ENCODE measurements around the gene PPP1R13B.

PPP1R13B gene

DNA sequence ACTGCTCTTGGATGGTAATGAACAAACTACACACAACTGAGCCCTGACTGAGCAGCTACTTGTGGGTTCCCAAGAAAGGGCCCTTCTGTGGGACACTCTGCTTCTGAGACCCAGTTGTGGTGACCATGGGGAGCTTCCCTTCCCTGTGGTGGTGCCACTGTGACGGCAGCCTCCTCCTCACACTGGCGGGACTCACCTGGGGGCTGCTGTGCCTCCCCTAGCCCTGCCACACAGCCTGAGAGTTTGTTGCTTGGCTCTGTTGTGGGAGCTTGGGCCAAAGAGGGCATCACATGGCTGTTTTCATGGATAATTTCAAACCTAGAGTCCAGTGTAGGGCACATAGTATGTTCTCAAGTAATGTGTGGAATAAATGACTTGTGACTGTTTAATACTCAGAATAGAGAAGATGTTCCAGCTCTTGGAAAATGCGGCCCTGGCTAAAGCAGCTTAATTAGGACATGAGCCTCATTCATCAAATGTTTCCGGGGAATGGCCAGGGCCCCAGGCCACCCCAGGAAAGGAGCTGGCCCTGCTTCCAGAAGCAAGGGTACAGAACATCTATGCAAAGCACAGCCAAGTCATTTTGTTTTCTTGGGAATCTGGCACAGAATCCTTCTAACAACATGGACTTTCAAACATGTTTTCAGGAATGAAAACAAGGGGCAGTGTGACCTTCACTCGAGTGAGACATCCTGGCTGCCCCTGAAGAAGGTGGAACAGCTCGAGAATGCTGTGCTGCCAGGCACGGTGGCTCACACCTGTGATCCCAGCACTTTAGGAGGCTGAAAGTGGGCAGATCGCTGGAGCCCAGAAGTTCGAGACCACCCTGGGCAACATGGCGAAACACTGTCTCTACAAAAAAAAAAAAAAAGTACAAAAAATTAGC, 110.6 kb downstream of the PPP1R13B start:
- TF ChIP-seq, protein P1, sequence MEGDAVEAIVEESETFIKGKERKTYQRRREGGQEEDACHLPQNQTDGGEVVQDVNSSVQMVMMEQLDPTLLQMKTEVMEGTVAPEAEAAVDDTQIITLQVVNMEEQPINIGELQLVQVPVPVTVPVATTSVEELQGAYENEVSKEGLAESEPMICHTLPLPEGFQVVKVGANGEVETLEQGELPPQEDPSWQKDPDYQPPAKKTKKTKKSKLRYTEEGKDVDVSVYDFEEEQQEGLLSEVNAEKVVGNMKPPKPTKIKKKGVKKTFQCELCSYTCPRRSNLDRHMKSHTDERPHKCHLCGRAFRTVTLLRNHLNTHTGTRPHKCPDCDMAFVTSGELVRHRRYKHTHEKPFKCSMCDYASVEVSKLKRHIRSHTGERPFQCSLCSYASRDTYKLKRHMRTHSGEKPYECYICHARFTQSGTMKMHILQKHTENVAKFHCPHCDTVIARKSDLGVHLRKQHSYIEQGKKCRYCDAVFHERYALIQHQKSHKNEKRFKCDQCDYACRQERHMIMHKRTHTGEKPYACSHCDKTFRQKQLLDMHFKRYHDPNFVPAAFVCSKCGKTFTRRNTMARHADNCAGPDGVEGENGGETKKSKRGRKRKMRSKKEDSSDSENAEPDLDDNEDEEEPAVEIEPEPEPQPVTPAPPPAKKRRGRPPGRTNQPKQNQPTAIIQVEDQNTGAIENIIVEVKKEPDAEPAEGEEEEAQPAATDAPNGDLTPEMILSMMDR (conservative IDR thresholded peaks at IDR 0.05; ENCODE audit: low read length) = no peak
- H3K4me3 ChIP-seq (ENCODE audit: low read length) = no peak overlapping the region
- no peak for DNase-seq (ENCODE audit: low read depth)

DNA sequence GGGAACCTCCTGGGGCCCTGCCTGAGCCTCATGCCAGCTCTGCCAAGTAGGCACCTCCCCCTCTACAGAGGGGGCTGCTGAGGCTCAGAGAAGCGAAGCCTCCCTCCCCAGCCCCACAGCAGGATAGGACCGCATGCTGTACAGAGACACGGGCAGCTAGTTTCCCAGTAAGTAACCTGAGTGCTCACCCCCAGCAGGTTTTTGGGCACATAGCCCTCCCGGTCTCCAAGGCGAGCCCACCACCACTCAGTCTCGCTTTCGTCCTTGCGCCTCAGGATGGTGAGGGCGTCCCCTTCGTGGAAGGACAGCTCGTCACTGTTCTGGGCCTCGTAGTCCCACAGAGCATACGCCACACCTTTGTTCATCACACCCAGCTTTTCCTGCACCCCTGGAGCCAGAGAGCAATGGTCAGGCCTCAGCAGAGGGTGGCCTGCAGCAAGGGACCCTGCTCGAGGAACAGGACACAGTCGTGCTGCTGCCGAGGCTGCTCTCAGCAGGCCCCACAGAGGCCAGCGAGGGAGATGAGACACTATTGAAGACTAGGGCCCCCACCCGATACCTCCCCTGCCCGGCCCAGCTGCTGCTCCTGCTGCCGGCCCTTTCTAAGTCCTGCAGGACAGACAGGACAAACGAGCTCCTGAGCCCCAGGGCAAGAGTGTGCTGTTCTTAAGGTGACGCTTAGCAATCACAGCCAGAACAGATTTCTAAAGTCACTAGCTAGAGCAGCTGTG, 111.4 kb downstream of the PPP1R13B start:
- no peak for DNase-seq (ENCODE audit: low read depth)
- H3K4me3 ChIP-seq (ENCODE audit: low read length) = no peak overlapping the region
- TF ChIP-seq, protein P1 (conservative IDR thresholded peaks at IDR 0.05; ENCODE audit: low read length) = no peak

DNA sequence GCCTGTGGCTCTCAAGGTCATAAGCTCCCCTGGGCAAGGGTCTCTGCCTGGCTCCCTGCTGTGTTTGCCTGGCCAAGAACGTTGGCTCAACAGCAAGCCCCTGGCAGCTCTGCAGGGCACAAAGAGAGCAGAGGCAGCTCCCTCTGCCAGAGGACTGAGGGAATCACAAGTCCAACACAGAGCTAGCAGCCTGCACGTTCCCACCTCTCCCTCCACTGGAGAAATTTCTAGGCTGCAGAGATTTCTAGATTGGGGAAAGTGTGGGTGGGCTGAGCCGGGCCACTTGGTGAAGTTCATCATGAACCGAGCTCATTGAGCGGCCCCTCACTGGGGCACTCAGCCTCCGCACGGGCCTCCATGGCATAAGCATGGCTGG, 111.9 kb downstream of the PPP1R13B start:
- TF ChIP-seq, protein P1 (conservative IDR thresholded peaks at IDR 0.05; ENCODE audit: low read length) = no peak
- no peak for DNase-seq (ENCODE audit: low read depth)

DNA sequence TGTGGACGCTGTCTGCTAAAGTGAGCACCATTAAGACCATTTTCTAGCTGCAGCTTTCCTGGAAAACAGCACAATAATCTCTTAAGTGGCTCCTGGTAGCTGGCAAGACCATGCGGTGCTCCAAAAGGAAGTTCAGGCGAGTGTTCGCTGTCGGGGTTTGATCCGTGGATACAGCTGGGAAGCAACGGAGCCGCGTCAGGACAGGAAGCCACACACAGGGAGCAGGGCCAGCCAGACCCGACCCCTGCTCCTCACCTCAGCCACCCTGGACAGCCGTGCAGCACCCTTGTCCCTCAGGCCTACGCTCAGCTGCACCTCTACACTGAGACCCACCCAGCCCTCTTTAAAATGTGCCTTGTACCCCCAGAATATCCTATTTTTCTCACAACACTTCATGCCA, 112.4 kb downstream of the PPP1R13B start:
- TF ChIP-seq, protein P1 (conservative IDR thresholded peaks at IDR 0.05; ENCODE audit: low read length) = no peak
- H3K4me3 ChIP-seq (ENCODE audit: low read length) = no peak overlapping the region
- DNase-seq (ENCODE audit: low read depth) = no peak

More for the DNA sequence above, 111.9 kb downstream of the PPP1R13B start:
- no peak overlapping the region for H3K4me3 ChIP-seq (ENCODE audit: low read length)

DNA sequence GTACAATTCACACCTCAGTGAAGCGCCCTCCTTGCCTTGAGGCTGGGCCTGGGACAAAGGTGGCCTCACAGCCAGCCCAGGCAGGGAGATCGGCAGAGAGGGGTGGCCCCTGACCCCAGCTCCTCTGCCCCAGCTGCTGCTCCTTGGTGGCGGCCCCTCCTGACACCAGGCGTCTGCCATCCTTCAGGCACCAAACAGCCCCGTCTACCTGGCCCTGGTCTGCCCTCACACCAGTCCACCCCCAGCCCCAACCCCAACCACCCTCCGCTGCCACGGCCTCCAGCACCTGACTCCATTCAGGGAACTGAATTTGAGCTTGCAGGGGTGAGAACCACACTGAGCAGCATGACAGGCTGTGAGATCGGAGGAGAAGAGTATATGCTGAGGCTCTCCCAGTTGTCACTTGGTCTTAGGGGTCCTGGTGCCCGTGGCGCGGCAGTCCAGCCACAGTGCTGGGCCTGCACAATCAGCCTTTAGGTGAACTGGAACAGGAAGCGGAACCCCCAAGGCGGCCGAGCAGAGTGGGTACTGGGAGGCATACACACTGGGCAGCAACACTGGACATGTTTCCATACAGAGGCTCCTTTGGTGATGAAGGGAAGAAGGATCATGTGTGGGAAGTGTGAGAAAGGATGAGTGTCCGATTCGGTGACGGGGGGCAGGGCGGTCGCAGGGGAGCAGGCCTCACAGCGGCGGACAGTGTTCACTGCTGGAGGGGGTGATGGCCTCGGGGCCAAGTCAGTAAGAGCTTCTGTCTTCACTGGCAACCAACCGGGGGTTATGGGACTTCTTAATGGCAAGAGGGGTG, 113.1 kb downstream of the PPP1R13B start:
- TF ChIP-seq, protein P1 (conservative IDR thresholded peaks at IDR 0.05; ENCODE audit: low read length) = no peak
- no peak for DNase-seq (ENCODE audit: low read depth)
- no peak overlapping the region for H3K4me3 ChIP-seq (ENCODE audit: low read length)

DNA sequence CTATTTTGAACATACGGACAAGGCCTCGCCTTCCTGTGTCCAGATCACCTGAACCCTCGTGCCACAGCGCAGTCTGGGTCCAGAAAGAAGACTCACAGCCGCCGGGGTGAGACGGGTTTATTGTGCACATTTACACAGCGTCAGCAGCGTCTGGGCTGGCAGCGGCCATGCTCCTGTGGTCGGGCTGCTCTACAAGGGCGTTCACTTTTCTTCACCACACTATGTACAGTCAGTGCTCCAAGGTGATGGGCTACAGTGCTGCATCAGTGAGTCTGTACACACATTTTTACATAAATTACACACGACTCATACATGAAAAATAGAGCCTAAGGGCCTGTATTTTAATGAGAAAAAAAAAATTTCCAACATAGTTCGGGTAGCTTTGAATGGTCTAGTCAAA, 113.7 kb downstream of the PPP1R13B start:
- TF ChIP-seq, protein P1 (conservative IDR thresholded peaks at IDR 0.05; ENCODE audit: low read length) = no peak
- no peak overlapping the region for H3K4me3 ChIP-seq (ENCODE audit: low read length)
- DNase-seq (ENCODE audit: low read depth) = no peak

All from AG10803 (cell line).